Parathyroid adenoma (tissue), 2 donors: ENCODE results near the gene DRD5.

ENCODE experiments used
- H2AFZ ChIP-seq: fragments of 300-600 bp; sonication (generic); one replicate; pipeline ENCODE4 v1.7.0; 2017; ENCODE audit warnings: antibody characterized with exemption, mild to moderate bottlenecking
- H3K27ac ChIP-seq: fragments of 300-600 bp; sonication (generic); one replicate; pipeline ENCODE4 v1.7.0; 2017
- H3K27me3 ChIP-seq: fragments of 300-600 bp; sonication (generic); one replicate; pipeline ENCODE4 v1.7.0; 2017; ENCODE audit warnings: low read length; ENCODE audit not compliant: control insufficient read depth, insufficient read depth
- H3K36me3 ChIP-seq: fragments of 300-600 bp; sonication (generic); one replicate; pipeline ENCODE4 v1.7.0; 2017; ENCODE audit warnings: low read length; ENCODE audit not compliant: control insufficient read depth, insufficient read depth
- H3K4me1 ChIP-seq: fragments of 300-600 bp; sonication (generic); one replicate; pipeline ENCODE4 v1.7.0; 2017; ENCODE audit warnings: control low read depth
- H3K4me2 ChIP-seq: fragments of 300-600 bp; sonication (generic); one replicate; pipeline ENCODE4 v1.7.0; 2017; ENCODE audit warnings: low read length
- H3K4me3 ChIP-seq: fragments of 300-600 bp; sonication (generic); one replicate; pipeline ENCODE4 v1.7.0; 2017; ENCODE audit warnings: low read depth, low read length
- H3K79me2 ChIP-seq: fragments of 300-600 bp; sonication (generic); one replicate; pipeline ENCODE4 v1.7.0; 2017; ENCODE audit warnings: control low read depth
- H3K9ac ChIP-seq: fragments of 300-600 bp; sonication (generic); one replicate; pipeline ENCODE4 v1.7.0; 2017; ENCODE audit warnings: mild to moderate bottlenecking
- H3K9me3 ChIP-seq: fragments of 300-600 bp; sonication (generic); one replicate; pipeline ENCODE4 v1.7.0; 2017; ENCODE audit warnings: low read length; ENCODE audit not compliant: control insufficient read depth
- TF ChIP-seq, protein P1 (sequence below): fragments of 300-600 bp; sonication (generic); IDR thresholded peaks from one replicate; pipeline ENCODE4 v1.7.0; 2017; ENCODE audit warnings: antibody characterized with exemption, mild to moderate bottlenecking
- donor health status: primary hyperparathyroidism.

The DRD5 gene

DNA sequence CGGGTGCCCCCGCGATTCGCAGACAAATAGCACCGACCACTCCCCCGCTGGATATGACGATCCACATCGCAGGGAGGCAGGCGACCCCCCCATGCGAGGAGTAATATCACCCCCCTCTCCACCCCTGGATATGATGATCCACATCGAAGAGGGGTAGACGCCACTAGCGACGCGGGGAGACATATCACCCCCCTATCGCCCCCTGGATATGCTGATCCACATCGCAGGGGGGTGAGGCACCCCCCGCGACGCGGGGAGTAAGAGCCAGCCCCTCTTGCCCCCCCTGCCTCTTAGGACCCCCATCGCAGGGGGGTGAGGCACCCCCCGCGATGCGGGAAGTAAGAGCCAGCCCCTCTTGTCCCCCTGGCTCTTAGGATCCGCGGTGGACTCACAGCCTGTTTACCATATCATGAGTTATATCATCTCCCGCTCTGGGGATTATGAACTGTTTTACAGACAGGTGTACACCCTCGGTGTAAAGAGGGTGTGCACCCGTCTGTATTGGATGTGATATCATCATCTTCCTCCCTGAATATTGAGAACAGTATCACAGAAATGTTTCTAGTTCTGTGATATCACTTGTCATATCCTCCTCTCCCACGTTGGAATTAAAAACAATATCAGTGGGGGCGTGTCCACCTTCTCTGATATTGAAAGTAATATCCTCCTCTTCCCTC is 22.7 kb upstream of the DRD5 start:
- TF ChIP-seq, protein P1, sequence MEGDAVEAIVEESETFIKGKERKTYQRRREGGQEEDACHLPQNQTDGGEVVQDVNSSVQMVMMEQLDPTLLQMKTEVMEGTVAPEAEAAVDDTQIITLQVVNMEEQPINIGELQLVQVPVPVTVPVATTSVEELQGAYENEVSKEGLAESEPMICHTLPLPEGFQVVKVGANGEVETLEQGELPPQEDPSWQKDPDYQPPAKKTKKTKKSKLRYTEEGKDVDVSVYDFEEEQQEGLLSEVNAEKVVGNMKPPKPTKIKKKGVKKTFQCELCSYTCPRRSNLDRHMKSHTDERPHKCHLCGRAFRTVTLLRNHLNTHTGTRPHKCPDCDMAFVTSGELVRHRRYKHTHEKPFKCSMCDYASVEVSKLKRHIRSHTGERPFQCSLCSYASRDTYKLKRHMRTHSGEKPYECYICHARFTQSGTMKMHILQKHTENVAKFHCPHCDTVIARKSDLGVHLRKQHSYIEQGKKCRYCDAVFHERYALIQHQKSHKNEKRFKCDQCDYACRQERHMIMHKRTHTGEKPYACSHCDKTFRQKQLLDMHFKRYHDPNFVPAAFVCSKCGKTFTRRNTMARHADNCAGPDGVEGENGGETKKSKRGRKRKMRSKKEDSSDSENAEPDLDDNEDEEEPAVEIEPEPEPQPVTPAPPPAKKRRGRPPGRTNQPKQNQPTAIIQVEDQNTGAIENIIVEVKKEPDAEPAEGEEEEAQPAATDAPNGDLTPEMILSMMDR = no peak
- Histone ChIP-seq H2AFZ (no peak overlapping the region), H3K27ac (no peak overlapping the region), H3K36me3 (no peaks in the 10 kb centered on the region), H3K4me2 (no peak overlapping the region), H3K4me3 (no peak overlapping the region), H3K9ac (no peak overlapping the region), H3K27me3 (no peaks in the 10 kb centered on the region), H3K79me2 (no peaks in the 10 kb centered on the region), H3K4me1 (no peaks in the 10 kb centered on the region), H3K9me3 (no peaks in the 10 kb centered on the region)

DNA sequence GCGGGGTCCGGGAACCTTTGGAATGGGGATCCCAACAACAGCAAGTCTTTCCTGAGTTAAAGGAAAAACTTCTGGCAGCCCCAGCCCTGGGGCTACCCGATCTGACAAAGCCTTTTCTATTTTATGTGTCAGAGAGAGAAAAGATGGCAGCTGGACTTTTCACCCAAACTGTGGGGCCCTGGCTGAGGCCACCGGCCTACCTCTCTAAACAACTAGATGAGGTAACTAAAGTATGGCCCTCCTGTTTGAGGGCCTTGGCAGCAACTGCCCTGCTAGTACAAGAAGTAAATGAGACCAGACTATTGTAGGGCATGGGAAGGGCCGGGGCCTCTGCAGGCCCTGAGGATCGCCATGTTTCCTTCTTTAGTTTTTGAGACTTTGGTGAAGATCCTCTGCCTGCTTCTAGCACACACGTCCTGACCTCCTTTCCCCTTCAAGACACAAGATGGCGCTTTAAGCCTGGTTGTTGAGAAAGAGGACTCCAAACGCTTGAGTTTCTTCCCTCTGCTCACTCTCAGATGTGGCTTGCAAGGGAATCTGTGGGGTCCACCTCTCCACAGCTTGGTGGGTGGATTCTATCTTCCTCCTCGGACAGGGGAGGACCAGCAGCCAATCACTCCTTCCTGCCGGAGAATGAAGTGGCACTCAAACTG is 18.5 kb upstream of the DRD5 start:
- Histone ChIP-seq H2AFZ (no peak overlapping the region), H3K4me1 (no peaks in the 10 kb centered on the region), H3K79me2 (no peaks in the 10 kb centered on the region), H3K4me3 (no peak overlapping the region), H3K36me3 (no peaks in the 10 kb centered on the region), H3K4me2 (no peak overlapping the region), H3K9me3 (no peaks in the 10 kb centered on the region), H3K27ac (no peak overlapping the region), H3K9ac (no peak overlapping the region), H3K27me3 (no peaks in the 10 kb centered on the region)
- TF ChIP-seq, protein P1 = peak; percentile 53

DNA sequence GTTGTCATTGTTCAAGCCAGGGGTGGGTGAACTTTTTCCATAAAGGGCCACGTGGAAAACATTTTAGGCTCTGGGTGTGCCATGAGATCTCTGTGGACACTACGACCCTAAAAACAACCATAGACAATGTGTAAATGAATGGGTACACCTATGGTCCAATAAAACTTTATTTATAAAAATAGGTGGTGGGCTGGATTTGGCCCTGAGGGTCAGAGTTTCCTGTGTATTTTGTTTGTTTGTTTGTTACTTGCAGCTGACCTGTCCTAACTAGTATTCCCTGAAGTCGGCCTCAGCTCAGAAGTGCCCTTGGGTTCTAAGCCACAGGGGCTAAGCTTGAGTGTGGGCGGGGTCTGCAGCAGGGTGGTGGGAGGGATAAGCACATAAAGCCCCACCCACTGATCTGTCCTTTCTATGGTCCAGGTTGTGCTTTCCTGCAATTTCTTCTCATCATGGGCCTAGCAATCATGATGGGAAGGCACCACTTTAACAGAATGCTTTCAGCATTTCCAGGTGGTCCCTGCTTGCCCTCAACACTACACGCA is 17.2 kb upstream of the DRD5 start:
- no peak overlapping the region for H3K4me3 ChIP-seq
- no peaks in the 10 kb centered on the region for H3K36me3 ChIP-seq
- no peak overlapping the region for H3K4me2 ChIP-seq
- TF ChIP-seq, protein P1 = no peak
- no peak overlapping the region for H2AFZ ChIP-seq
- no peaks in the 10 kb centered on the region for H3K9me3 ChIP-seq
- H3K4me1 ChIP-seq = no peaks in the 10 kb centered on the region
- no peak overlapping the region for H3K9ac ChIP-seq
- no peaks in the 10 kb centered on the region for H3K79me2 ChIP-seq
- H3K27me3 ChIP-seq = no peaks in the 10 kb centered on the region
- H3K27ac ChIP-seq = no peak overlapping the region

DNA sequence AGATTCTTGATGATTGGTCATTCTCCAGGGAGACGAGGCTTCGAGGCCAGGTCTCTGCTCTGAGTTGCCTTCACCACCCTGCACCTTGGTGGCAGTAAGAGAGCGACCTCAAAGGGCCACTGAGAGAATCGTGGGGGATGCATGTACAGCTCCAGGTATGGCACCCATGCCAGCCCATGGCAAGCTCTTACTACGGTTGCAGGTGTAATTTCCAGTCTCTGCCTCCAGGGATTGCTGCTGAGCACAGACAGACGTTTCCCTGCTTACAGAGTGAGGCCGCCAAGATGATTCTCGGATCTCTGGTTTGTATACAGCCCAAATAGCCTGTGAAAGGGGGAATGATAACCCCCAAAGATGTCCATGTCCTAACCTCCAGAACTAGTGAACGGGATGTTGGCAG is 16.3 kb upstream of the DRD5 start:
- Histone ChIP-seq H3K9me3 (no peaks in the 10 kb centered on the region), H3K27me3 (no peaks in the 10 kb centered on the region)
- TF ChIP-seq, protein P1 = peak; percentile 29

More for the DNA sequence above, 16.3 kb upstream of the DRD5 start:
- H3K9ac ChIP-seq = no peak overlapping the region
- no peaks in the 10 kb centered on the region for H3K36me3 ChIP-seq
- no peak overlapping the region for H3K4me2 ChIP-seq
- no peak overlapping the region for H3K27ac ChIP-seq
- no peaks in the 10 kb centered on the region for H3K4me1 ChIP-seq
- no peaks in the 10 kb centered on the region for H3K79me2 ChIP-seq
- no peak overlapping the region for H3K4me3 ChIP-seq
- no peak overlapping the region for H2AFZ ChIP-seq
